HFFc6 (cell line): ENCODE results near the gene MED15. TPM values are rescaled to one million over a fixed set of nuclear protein-coding genes. Genes with fewer than 3 reads are reported as not detected.

ENCODE experiments used
- DNase-seq: peaks from one replicate; pipeline ENCODE4 v3.0.0-alpha.2; 2018
- H3K27ac Mint-ChIP-seq: 2 replicates; pipeline ENCODE4 v1.8.0; 2020; ENCODE audit warnings: mild to moderate bottlenecking, mixed read lengths
- H3K27me3 Mint-ChIP-seq: 2 replicates; pipeline ENCODE4 v1.8.0; 2021; ENCODE audit warnings: mild to moderate bottlenecking, moderate library complexity, mixed read lengths; ENCODE audit not compliant: insufficient read depth
- H3K36me3 Mint-ChIP-seq: 2 replicates; pipeline ENCODE4 v1.8.0; 2021; ENCODE audit warnings: low read depth, mixed read lengths
- H3K4me1 Mint-ChIP-seq: 2 replicates; pipeline ENCODE4 v1.8.0; 2020; ENCODE audit warnings: low read depth, mixed read lengths
- H3K4me3 Mint-ChIP-seq: 2 replicates; pipeline ENCODE4 v1.8.0; 2020; ENCODE audit warnings: mild to moderate bottlenecking, moderate library complexity, mixed read lengths
- H3K9me3 Mint-ChIP-seq: 2 replicates; pipeline ENCODE4 v1.8.0; 2020; ENCODE audit warnings: mild to moderate bottlenecking, mixed read lengths
- total RNA-seq, 6 experiments: library from RNA; stranded (reverse); fragmentation: NEBNext Ultra II Directional; extraction: Animal tissue kit (Norgen Biotek cat#: 25700); gene quantifications; 2 replicates in 1 of 6; 3 replicates in 5 of 6; pipeline ENCODE4 v1.2.3, GENCODE V29; 2021
- TF ChIP-seq, protein P1 (sequence below): fragments of 200-600 bp; sonication (generic); IDR thresholded peaks from 2 replicates; pipeline ENCODE4 v1.5.0; 2021; ENCODE audit warnings: antibody characterized with exemption, mild to moderate bottlenecking

MED15 gene
- total RNA-seq, 6 experiments from 2014 or later = 128 to 148 (median 136) TPM

DNA sequence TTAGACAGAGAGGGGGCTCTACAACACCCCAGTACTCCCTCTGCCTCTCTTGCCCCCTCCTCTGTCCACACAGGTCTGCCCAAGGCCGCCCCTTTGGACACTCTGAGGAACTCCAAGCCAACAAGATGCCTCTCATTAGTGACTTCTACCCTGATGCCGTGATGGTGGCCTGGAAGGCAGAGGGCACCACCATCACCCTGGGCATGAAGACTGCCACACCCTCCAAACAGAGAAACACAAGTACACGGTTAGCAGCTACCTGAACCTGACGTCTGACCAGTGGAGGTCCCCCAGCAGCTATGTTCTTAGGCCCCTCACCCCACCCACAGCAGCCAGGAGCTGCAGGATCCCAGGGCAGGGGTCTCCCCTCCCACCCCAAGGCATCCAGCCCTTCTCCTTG lies 125.1 kb downstream of the MED15 start:
- Mint-ChIP-seq H3K36me3 (no peaks in the 10 kb centered on the region), H3K27me3 (peaks cover 25% of the 10 kb centered on the region), H3K9me3 (no peaks in the 10 kb centered on the region), H3K4me3 (no peak overlapping the region), H3K27ac (no peak overlapping the region), H3K4me1 (no peaks in the 10 kb centered on the region)
- TF ChIP-seq, protein P1, sequence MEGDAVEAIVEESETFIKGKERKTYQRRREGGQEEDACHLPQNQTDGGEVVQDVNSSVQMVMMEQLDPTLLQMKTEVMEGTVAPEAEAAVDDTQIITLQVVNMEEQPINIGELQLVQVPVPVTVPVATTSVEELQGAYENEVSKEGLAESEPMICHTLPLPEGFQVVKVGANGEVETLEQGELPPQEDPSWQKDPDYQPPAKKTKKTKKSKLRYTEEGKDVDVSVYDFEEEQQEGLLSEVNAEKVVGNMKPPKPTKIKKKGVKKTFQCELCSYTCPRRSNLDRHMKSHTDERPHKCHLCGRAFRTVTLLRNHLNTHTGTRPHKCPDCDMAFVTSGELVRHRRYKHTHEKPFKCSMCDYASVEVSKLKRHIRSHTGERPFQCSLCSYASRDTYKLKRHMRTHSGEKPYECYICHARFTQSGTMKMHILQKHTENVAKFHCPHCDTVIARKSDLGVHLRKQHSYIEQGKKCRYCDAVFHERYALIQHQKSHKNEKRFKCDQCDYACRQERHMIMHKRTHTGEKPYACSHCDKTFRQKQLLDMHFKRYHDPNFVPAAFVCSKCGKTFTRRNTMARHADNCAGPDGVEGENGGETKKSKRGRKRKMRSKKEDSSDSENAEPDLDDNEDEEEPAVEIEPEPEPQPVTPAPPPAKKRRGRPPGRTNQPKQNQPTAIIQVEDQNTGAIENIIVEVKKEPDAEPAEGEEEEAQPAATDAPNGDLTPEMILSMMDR = no peak
- DNase-seq = no peak

DNA sequence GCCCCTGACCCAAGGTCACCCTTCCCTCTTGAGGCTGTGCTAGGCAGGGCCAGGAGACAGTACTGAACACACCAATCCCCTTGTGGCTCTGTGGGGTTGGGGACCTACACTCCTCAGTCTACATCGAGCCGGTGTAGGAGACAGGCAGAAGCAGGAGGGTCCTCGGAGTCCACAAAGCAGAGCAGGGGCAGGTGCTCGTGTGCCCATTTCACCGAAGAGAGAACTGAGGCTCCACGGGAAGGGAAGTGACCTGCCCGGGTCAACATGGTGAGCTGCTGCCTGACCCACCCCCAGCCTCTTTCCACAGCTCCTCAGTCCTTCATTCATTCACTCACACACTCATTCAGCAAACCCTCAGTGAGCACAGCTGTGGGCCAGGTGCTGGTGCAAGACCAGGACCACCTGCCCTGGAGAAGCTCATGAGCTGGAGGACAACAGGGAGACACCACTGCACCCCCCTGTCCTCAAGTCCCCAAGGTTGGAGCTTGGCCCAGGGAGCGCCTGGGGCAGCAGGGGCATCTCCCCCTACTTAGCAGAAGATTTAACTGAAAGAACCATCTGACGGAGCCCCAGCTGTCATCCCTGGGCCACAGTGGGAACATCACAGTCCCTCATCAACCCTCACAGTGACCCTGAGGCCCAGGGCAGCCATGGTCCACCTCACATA lies 127.3 kb downstream of the MED15 start:
- DNase-seq = no peak

DNA sequence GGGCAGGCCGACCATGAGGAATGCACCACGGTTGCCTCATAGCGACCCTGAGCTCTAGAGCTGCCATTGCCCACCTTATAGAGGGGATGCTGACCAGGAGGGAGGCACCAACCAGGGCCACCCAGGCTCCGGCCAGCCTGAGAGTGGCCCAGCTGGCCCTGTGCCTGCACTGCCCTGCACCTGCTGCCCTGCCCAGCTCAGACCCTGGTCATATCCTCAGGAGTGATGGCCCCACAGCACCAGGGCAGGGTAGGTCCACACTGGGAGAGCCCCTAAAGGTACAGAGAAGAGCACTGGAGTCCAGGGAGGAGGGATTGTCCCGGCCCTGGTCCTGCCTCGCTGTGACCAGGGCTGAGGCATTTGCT lies 127.8 kb downstream of the MED15 start:
- TF ChIP-seq, protein P1 = no peak
- Mint-ChIP-seq H3K36me3 (no peaks in the 10 kb centered on the region), H3K4me3 (no peak overlapping the region), H3K9me3 (0 out of 2 replicates have a peak, but pooled peaks cover 3% of the 10 kb centered on the region), H3K27me3 (peaks cover 18% of the 10 kb centered on the region), H3K4me1 (no peaks in the 10 kb centered on the region), H3K27ac (no peak overlapping the region)
- no peak for DNase-seq

More for the DNA sequence above, 127.3 kb downstream of the MED15 start:
- H3K36me3 Mint-ChIP-seq = no peaks in the 10 kb centered on the region
- H3K4me3 Mint-ChIP-seq = no peak overlapping the region
- no peak overlapping the region for H3K27ac Mint-ChIP-seq
- no peaks in the 10 kb centered on the region for H3K4me1 Mint-ChIP-seq
- TF ChIP-seq, protein P1 = no peak
- H3K27me3 Mint-ChIP-seq = peaks cover 18% of the 10 kb centered on the region
- 0 out of 2 replicates have a peak, but pooled peaks cover under 1% of the 10 kb centered on the region for H3K9me3 Mint-ChIP-seq

DNA sequence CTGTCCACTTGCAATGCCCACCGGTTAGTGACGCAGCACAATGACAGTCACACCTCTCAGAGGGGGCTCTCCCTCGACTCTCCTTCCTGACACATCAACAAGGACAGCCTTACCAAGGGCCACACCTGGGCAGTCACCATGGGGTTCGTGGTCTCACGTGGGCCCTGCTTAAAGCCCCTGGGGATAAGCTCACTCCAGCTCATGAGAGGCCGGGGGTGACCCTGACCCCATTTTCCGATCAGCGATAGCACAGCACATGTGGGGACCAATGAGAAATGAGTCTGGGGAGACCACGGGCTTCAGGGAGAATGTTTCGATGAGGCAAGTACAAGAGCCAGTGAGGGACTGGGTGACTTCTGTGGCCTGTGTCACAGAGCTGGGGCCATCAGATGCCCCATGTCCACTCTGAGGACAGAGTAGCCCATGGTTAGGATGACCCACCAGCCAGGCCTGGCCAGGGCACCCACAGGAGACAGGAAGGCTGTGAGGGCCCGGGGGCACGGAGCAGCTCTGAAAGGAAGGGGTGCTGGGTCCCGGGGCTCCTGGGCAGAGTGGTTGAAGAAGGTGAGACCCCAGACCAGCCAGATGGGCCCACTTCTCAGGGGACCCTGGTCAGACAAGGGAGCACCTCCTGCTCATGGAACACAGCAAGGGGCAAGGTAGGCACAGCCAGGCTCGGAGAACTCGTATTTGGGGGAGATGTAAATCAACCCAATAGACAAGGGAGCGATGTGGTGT lies 128.8 kb downstream of the MED15 start:
- H3K27me3 Mint-ChIP-seq = peaks cover 18% of the 10 kb centered on the region
- TF ChIP-seq, protein P1 = no peak
- no peak overlapping the region for H3K27ac Mint-ChIP-seq
- H3K9me3 Mint-ChIP-seq = 0 out of 2 replicates have a peak, but pooled peaks cover 3% of the 10 kb centered on the region
- H3K36me3 Mint-ChIP-seq = no peaks in the 10 kb centered on the region
- H3K4me3 Mint-ChIP-seq = no peak overlapping the region
- H3K4me1 Mint-ChIP-seq = no peaks in the 10 kb centered on the region
- DNase-seq = no peak

DNA sequence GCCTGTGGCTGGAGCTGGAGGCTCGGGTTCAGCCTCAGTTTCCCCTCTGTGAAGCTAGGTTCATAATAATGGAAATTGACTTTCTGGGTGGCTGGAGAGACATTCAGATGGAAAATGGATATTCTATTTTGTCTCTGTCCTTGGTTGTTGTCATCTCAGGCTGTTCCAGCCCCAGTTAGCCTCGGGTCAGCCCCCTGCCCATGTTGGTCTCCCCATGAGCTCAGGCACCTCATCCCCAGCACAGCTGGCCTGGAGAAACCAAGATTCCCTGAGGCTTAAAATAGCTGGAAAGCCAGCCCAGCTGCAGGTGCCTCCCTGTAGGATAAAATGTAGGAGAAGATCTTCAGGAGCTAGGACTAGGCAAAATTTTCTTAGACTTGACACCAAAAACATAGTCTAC lies 129.5 kb downstream of the MED15 start:
- H3K4me1 Mint-ChIP-seq = no peaks in the 10 kb centered on the region
- peaks cover 19% of the 10 kb centered on the region for H3K27me3 Mint-ChIP-seq
- DNase-seq = no peak
- no peak overlapping the region for H3K4me3 Mint-ChIP-seq
- H3K27ac Mint-ChIP-seq = no peak overlapping the region
- no peaks in the 10 kb centered on the region for H3K36me3 Mint-ChIP-seq
- 0 out of 2 replicates have a peak, but pooled peaks cover 3% of the 10 kb centered on the region for H3K9me3 Mint-ChIP-seq
- TF ChIP-seq, protein P1 = no peak

Other genes starting within 250 kb of the MED15 start
- gene RTN4R, start 239.3 kb upstream of the MED15 start, total RNA-seq = under 1 TPM; 0.14 to 0.85 (median 0.35) TPM
- 10 to 100 TPM; 46.3 to 52.4 (median 48.4) TPM for gene DGCR6L, start 187.6 kb upstream of the MED15 start, total RNA-seq
- gene ZNF74, start 113.5 kb upstream of the MED15 start, total RNA-seq = 1 to 10 TPM; 5.1 to 8.1 (median 6.2) TPM
- 10 to 100 TPM; 65.1 to 92.3 (median 68.9) TPM for gene SCARF2, start 69.8 kb upstream of the MED15 start, total RNA-seq
- 10 to 100 TPM; 19.2 to 25.5 (median 21.6) TPM for gene KLHL22, start 11.8 kb upstream of the MED15 start, total RNA-seq